ENCODE measurements around the gene LIPC. TPM values are rescaled to one million over a fixed set of nuclear protein-coding genes. Genes with fewer than 3 reads are reported as not detected.
A peak's percentile ranks its signal among the peaks of the same experiment; 100 is the strongest.

Gene LIPC
- total and polyA plus RNA-seq, 8 donors = 0.69 to 5.5 (median 1.5) TPM

GRCh38 chr15:58528188-58528870 lies 96.5 kb downstream of the LIPC start:
- DNase-seq (peak in 5 of 6 donors; percentile 52 to 82 (median 73)), FAIRE-seq (no peak), ATAC-seq (peak; percentile 87 to 91 (median 89))
- TF ChIP-seq CTCF (IDR thresholded peaks at IDR 0.05) = no peak
- peaks cover 18 to 40% (median 21%) of the 10 kb centered on the region in 3 donors for H3K4me1 ChIP-seq
- no peaks in the 10 kb centered on the region for H3K9me3 ChIP-seq
- H3K36me3 ChIP-seq = no peaks in the 10 kb centered on the region
- intact Hi-C loops (cut with DNase I) = no loop called here
- peak overlapping the region; percentile 39 to 83 (median 68) for H3K27ac ChIP-seq
- WGBS, 2 donors = 25 to 26% methylated on average over 12 of the region's 12 CpGs
- peak overlapping the region in 1 of 4 donors; percentile 19 for H3K4me3 ChIP-seq
- H3K27me3 ChIP-seq = no peaks in the 10 kb centered on the region

- no peak for FAIRE-seq
- TF ChIP-seq CTCF (IDR thresholded peaks at IDR 0.05) = no peak
- Histone ChIP-seq H3K27ac (peak overlapping the region; percentile 39 to 83 (median 68)), H3K4me1 (peaks cover 16 to 39% (median 21%) of the 10 kb centered on the region in 3 donors), H3K9me3 (no peaks in the 10 kb centered on the region), H3K27me3 (no peaks in the 10 kb centered on the region), H3K4me3 (no peak overlapping the region), H3K36me3 (no peaks in the 10 kb centered on the region)
- peak; percentile 3 to 16 (median 4) for ATAC-seq
- DNase-seq = peak in 1 of 6 donors; percentile 16
- WGBS, 2 donors = 17 to 19% methylated on average over 2 of the region's 2 CpGs
- intact Hi-C loops (cut with DNase I) = no loop called here
Measured at GRCh38 chr15:58529041-58529440, 97.2 kb downstream of the LIPC start.

- TF ChIP-seq CTCF (IDR thresholded peaks at IDR 0.05) = no peak
- H3K9me3 ChIP-seq = no peaks in the 10 kb centered on the region
- H3K27ac ChIP-seq = no peak overlapping the region
- no peaks in the 10 kb centered on the region for H3K36me3 ChIP-seq
- H3K27me3 ChIP-seq = no peaks in the 10 kb centered on the region
- intact Hi-C loops (cut with DNase I) = no loop called here
- FAIRE-seq (no peak), DNase-seq (no peak), ATAC-seq (no peak)
- H3K4me3 ChIP-seq = no peak overlapping the region
- peaks cover 14 to 34% (median 21%) of the 10 kb centered on the region in 3 donors for H3K4me1 ChIP-seq
- 84 to 94% methylated on average over 7 of the region's 7 CpGs for WGBS, 2 donors
Measured at GRCh38 chr15:58530056-58530590, 98.3 kb downstream of the LIPC start.

GRCh38 chr15:58532126-58532525 lies 100.3 kb downstream of the LIPC start:
- Histone ChIP-seq H3K9me3 (no peaks in the 10 kb centered on the region), H3K27ac (no peak overlapping the region), H3K36me3 (no peaks in the 10 kb centered on the region), H3K4me3 (no peak overlapping the region), H3K4me1 (peaks cover 8 to 21% (median 15%) of the 10 kb centered on the region in 3 donors), H3K27me3 (no peaks in the 10 kb centered on the region)
- ATAC-seq (no peak), FAIRE-seq (no peak), DNase-seq (no peak)
- intact Hi-C loops (cut with DNase I) = no loop called here
- 75 to 78% methylated on average over 3 of the region's 3 CpGs for WGBS, 2 donors
- no peak for TF ChIP-seq CTCF (IDR thresholded peaks at IDR 0.05)

- intact Hi-C loops (cut with DNase I) = no loop called here
- Histone ChIP-seq H3K27me3 (no peaks in the 10 kb centered on the region), H3K36me3 (no peaks in the 10 kb centered on the region), H3K27ac (no peak overlapping the region), H3K4me1 (peaks cover 0 to 5% (median 3%) of the 10 kb centered on the region in 3 donors), H3K9me3 (no peaks in the 10 kb centered on the region), H3K4me3 (no peak overlapping the region)
- no peak for TF ChIP-seq CTCF (IDR thresholded peaks at IDR 0.05)
- DNase-seq (no peak), ATAC-seq (no peak), FAIRE-seq (no peak)
- WGBS, 2 donors = 93 to 96% methylated on average over 1 of the region's 1 CpG
Measured at GRCh38 chr15:58534556-58534955, 102.8 kb downstream of the LIPC start.

Data from pancreas (tissue), 10 donors.